SK-N-DZ (cell line): Measurements from ENCODE around the gene FAM200A.
A peak's percentile ranks its signal among the peaks of the same experiment; 100 is the strongest.
"Not testable (repeated sequence)": the region's sequence is repeated elsewhere in the genome, so short reads cannot be mapped to it uniquely, and the experiment has no call there.

Source experiments
- DNase-seq: peaks from one replicate; pipeline ENCODE4 v3.0.0-alpha.2; 2015; ENCODE audit warnings: low spot score

The FAM200A gene

DNA sequence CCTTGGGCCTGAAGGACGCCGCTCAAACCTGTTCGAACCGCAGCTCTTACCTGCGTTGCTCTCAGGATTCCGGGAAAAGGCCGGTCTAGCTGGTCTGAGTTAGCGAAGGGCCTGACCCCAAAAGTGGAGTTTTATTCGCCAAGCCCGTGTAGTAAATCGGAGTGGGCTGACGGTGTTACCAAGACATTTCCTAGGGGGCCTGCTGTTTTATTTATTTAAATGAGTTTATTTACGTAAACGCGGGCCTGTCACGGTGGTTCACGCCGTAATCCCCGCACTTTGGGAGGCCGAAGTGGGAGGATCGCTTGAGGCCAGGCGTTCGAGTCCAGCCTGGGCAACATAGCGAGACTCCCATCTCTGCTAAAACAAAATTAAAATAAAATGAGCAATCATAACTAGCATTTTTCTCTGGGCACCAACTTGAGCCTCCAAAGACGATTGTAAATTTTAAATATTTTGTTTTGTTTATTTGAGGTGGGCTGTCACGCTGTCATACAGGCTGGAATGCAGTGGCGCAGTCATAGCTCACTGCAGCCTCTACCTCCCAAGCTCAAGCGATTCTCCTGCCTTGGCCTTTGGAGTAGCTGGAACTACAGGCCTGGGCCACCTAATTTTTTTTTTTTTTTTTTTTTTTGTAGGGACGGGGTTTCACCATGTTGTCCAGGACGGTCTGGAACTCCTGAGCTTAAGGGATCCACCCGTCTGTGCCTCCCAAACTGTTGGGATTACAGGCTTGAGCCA lies 7.4 kb upstream of the FAM200A start:
- no peak for DNase-seq

GRCh38 chr7:99558306-99559174 lies 6.6 kb upstream of the FAM200A start, which contains the start of gene ZNF655:
ZNF655 (plus strand) TSS chr7:99558642; CDS start chr7:99560560, 1,918 bp downstream.
- DNase-seq = peak; percentile 94

DNA sequence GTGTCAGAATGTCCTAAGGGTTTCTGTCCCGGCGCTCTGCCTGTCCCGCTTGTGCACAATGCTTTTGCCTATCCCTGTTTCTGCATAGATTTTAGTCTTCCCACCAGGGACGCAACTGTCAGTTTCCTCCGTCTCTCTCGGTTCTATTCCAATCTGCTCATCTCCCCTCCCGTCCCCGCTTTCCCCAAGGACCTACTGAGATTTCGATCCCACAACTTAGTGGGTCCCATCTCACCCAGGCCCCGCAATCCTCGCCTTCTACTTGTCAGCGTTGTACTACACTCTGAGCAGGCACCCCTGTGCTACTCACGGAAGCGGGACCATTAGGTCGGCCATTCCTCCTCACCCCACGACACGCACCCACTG lies 6.0 kb upstream of the FAM200A start:
- DNase-seq = no peak

- no peak for DNase-seq
Measured at GRCh38 chr7:99557196-99557607, 5.3 kb upstream of the FAM200A start.

DNA sequence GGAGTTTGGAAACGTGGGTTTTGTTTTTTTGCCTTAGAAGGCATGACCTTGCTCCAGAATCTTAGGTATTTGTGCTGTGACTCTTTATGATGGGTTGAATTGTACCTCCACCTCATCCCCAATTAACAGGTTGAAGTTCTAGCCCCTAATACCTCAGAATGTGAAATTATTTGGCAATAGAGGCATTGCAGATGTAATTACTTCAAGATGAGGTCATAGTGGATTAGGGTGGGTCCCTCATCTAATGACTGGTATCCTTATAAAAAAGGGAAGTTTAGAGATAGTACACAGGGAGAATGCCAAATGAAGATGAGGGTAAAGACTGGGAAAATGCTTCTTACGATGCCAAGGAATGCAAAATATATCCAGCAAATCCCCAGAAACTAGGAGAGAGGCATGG lies 3.0 kb upstream of the FAM200A start:
- DNase-seq = no peak

DNA sequence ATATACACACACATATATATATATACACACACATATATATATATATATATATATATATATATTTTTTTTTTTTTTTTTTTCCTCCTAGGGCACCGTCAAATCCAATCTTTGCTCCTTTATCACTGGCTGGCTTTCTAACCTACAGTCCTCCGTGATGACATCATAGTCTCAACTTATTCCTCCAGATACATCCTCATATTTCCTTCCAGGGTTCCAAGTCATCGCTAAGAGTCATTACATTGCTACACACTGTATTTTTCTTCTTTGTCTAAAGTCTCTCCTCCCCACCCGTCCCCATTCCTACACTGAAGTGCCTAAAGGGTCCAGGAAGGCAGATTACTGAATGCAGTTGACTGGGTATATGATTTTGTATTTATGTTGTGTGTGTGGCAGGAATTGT lies 1.1 kb upstream of the FAM200A start:
- DNase-seq = no peak

DNA sequence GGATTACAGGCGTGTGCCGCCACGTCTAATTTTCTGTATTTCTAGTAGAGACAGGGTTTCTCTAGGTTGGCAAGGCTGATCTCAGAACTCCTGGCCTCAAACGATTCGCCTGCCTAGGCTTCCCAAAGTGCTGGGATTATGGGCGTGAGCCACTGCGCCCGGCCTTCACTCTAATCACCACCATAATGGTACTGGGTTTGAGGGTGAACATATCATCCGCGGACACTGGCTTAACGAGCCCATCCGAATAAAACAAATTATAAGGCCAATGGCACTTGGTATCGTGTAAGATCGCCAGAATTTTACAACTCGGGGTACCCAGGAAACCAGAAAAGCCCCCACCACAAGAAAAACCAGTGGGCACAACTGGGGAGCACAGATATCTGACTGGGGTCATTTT lies 580 bp downstream of the FAM200A start:
- DNase-seq = no peak

DNA sequence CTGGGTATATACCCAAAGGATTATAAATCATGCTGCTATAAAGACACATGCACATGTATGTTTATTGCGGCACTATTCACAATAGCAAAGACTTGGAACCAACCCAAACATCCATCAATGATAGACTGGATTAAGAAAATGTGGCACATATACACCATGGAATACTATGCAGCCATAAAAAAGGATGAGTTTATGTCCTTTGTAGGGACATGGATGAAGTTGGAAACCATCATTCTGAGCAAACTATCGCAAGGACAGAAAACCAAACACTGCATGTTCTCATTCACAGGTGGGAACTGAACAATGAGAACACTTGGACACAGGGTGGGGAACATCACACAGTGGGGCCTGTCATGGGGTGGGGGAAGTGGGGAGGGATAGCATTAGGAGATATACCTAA lies 2.4 kb downstream of the FAM200A start:
- not testable (repeated sequence) for DNase-seq

DNA sequence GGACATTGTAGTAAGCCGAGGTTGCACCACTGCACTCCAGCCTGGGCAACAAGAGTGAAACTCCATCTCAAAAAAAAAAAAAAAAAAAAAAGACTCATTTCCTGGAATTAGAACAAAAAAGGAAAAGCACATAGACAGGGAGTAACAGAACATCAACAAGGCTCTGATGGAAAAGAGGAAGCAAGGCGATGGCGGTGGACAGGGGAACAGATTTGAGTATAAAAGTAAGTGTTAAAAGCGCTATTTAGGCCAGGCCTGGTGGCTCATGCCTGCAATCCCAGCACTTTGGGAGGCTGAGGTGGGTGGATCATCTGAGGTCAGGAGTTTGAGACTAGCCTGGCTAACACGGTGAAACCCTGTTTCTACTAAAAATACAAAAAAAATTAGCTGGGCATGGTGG lies 6.6 kb downstream of the FAM200A start:
- not testable (repeated sequence) for DNase-seq

DNA sequence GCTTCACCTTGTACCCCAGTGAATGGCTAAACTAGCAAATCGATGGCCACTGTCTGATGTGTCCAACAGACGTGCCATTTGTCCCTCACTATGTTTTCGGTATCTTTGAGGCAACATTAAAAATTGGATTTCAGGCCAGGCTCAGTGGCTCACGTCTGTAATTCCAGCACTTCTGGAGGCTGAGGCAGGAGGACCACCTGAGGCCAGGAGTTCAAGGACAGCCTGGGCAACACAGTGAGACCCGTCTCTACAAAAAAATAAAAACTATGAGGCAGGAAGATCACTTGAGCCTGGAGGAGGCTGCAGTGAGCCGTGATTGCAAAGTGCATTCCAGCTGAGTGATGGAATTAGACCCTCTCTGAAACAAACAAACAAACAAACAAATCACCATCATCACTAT lies 8.0 kb downstream of the FAM200A start:
- no peak for DNase-seq

DNA sequence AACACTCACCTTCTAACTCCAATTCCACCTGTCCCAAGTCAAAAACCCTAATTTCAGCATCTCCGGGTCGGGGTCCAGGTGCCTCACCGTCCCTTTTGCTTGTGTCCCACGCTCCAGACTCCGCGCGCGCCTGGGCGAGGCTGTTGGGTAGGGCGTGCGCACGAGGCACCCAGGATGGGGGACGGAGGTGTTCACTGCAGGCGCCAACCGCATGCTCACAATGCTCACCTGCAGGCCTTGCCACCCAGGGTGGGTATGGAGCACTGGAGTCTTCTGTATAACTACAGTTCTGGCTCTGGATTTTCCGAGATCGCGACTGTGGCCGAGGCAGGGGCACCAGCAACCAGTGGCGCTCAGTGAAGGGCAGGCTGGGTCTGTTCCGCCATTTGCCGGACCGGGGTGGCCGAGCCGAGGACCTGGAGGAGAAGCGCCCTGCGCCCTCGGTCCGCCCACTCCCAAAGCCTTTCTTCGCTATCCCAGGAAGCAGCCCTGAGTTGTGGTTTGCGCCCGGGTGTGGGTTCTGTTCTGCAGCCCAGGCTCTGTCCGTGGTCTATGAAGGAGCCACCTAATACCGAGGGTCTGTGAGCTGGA lies 8.7 kb downstream of the FAM200A start:
- DNase-seq = no peak

DNA sequence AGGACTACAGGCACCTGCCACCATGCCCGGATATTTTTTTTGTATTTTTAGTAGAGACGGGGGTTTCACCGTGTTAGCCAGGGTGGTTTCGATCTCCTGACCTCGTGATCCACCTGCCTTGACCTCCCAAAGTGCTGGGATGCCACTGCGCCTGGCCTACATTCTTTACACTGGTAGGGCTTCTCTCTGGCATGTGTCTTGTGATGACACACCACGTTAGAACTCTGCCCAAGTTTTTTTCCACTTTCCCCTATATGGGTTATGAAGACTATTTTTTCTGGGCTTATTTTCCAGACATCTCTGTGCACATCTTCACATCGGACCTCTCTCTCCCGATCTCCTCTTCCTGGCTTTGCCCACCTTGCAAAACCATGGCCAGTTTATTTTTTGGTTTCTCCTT lies 10.7 kb downstream of the FAM200A start:
- no peak for DNase-seq

DNA sequence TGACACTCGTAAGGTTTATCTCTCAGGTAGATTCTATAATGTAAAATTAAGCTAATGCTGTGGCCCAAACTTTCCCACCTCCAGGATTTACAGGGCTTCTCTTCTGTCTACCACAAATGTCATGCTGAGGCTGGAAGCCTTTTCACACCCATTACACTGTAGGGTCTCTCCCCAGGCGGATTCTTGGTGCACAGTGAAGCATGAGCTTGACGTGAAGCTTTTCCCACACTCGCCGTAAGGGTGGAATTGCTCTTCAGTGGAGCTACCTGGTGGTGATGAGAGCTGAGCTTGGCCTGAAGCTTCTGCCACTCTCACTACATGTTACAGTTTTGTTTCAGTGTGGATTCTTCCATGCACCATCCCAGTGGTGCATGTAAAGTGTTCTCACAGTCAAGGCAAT lies 11.4 kb downstream of the FAM200A start:
- no peak for DNase-seq

DNA sequence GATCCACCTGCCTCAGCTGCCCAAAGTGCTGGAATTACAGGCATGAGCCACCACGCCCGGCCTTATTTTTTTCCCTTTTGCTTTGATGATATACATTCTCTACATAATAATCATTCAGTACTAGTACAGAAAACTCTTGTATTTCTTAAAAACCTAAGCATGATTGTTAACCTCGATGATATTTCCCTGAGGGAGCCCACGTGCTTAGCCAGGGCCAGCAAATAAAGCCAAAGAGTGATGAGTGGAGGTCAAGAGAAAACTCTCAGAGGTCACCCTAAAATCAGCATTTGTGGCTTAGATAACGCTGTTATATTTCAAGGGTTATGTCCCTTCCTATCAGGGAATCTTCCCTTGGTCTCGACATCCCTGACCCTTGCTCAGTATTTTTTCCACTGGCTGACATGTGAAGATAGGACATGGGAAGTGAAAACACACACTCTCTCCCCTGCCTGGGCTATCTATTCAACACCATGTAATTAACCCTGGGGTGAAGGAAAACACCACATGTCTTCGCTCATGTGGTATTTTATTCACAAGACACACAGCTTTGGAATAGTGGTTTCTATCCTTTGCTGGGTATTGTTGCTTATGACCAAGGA lies 12.6 kb downstream of the FAM200A start:
- DNase-seq = no peak

DNA sequence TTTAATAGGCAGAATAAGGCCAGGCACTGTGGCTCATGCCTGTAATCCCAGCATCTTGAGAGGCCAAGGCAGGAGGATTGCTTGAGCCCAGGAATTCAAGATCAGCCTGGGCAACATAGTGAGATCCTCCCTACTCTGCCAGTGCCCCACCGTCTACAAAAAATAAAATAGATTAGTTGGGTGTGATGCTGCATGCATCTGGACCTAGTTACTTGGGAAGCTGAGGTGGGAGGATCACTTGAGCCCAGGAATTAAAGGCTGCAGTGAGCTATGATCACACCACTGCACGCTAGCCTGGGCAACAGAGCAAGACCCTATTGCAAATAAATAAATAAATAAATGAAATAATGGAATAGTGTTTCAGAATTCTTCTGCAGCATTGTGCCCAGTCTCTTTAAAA lies 16.2 kb downstream of the FAM200A start:
- no peak for DNase-seq

DNA sequence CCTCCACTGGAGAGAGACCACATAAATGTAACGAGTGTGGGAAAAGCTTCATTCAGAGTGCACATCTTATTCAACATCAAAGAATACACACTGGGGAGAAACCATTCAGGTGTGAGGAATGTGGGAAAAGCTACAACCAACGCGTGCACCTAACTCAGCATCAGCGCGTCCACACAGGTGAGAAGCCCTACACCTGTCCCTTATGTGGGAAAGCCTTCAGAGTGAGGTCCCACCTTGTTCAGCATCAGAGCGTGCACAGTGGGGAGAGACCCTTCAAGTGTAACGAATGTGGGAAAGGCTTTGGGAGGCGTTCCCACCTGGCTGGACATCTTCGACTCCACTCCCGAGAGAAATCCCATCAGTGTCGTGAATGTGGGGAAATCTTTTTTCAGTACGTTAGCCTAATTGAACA lies 20.6 kb downstream of the FAM200A start:
- DNase-seq = no peak

DNA sequence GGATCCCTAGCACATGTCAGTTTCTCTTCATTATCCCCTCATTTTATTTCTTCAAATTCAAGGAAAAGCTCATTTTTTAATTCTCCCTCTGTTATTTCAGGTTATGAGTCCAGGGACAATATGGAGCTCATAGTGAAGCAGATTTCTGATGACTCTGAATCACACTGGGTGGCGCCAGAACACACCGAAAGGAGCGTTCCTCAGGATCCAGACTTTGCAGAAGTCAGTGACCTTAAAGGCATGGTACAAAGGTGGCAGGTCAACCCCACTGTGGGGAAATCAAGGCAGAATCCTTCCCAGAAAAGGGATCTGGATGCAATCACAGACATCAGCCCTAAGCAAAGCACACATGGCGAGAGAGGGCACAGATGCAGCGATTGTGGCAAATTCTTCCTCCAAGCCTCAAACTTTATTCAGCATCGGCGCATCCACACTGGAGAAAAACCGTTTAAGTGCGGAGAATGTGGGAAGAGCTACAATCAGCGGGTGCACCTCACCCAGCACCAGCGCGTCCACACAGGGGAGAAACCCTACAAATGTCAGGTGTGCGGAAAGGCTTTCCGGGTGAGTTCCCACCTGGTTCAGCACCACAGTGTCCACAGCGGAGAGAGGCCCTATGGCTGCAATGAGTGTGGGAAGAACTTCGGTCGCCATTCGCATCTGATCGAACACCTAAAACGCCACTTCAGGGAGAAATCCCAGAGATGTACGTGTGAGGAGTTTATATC lies 26.0 kb downstream of the FAM200A start:
- DNase-seq = no peak

- DNase-seq = no peak
Measured at GRCh38 chr7:99521399-99521798, 30.5 kb downstream of the FAM200A start.

- no peak for DNase-seq
Measured at GRCh38 chr7:99514050-99514449, 37.9 kb downstream of the FAM200A start.

DNA sequence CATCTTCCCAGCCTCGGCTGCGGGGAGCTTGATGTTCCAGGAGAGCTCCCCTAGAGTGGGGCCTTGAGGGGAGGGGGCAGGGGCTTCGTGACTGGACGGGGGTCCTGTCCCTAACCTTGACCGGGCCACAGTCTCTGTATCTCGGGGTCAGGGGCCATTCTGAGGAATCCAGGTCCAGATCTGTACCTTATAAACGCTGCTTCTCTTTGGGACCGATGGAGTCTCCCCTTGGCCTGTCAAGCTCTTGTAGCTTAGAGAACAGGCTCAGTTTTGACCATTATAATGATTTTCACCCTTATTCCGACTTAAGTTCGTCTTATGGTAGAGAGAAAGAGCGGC lies 46.6 kb downstream of the FAM200A start:
- DNase-seq = no peak

GRCh38 chr7:99504603-99505323 lies 47.2 kb downstream of the FAM200A start, which contains the start of gene ZKSCAN5:
ZKSCAN5 (plus strand) TSS chr7:99504662; CDS start chr7:99506045, 1,383 bp downstream.
- DNase-seq = peak; percentile 95
